Gastroesophageal sphincter (tissue), 4 donors: ENCODE results near the gene CYLC2. TPM values are rescaled to one million over a fixed set of nuclear protein-coding genes. Genes with fewer than 3 reads are reported as not detected.

Experiments used
- ATAC-seq: fragments of 150-250 bp; one replicate; pipeline ENCODE4 v1.9.1; 2016; ENCODE audit warnings: mild to moderate bottlenecking, moderate library complexity
- H3K27ac ChIP-seq, 4 donors: fragments of 200-600 bp; sonication (generic) in 3 of 4; 1 replicate in 3 of 4; 2 replicates in 1 of 4; pipeline ENCODE4 v1.5.1; 2016 to 2019
- H3K27me3 ChIP-seq: fragments of 200-600 bp; sonication (generic); one replicate; pipeline ENCODE4 v1.5.1; 2019
- H3K36me3 ChIP-seq, 2 donors: fragments of 200-600 bp; sonication (generic); one replicate each; pipeline ENCODE4 v1.5.1; 2019; ENCODE audit warnings: control low read depth in 1 of 2
- H3K4me1 ChIP-seq, 3 donors: fragments of 200-600 bp; sonication (generic); 1 replicate in 2 of 3; 2 replicates in 1 of 3; pipeline ENCODE4 v1.5.1; 2016 to 2019; ENCODE audit warnings: control low read depth in 2 of 3
- H3K4me3 ChIP-seq, 2 donors: fragments of 200-600 bp; sonication (generic); one replicate each; pipeline ENCODE4 v1.5.1; 2019; ENCODE audit warnings: mild to moderate bottlenecking in 1 of 2, moderate library complexity in 1 of 2
- H3K9me3 ChIP-seq, 3 donors: fragments of 200-600 bp; sonication (generic); one replicate each; pipeline ENCODE4 v1.5.1; 2017 to 2019; ENCODE audit warnings: control low read depth in 2 of 3
- CTCF ChIP-seq, 4 experiments: fragments of 200-600 bp in 2 of 4; fragments of 450-650 bp in 2 of 4; sonication (generic) in 1 of 4; IDR thresholded peaks; one replicate each; pipeline ENCODE4 v1.5.1; 2017 to 2019; ENCODE audit warnings: antibody characterized with exemption in 4 of 4, mild to moderate bottlenecking in 2 of 4, moderate library complexity in 2 of 4
- EP300 ChIP-seq: sonication (generic); formaldehyde crosslinking; IDR thresholded peaks from one replicate; pipeline ENCODE4 v1.6.1; 2017; ENCODE audit warnings: antibody characterized with exemption, mild to moderate bottlenecking
- POLR2A ChIP-seq, 2 donors: fragments of 450-650 bp; IDR thresholded peaks; one replicate each; pipeline ENCODE4 v1.6.1; 2017; ENCODE audit warnings: antibody characterized with exemption in 2 of 2, mild to moderate bottlenecking in 2 of 2, moderate library complexity in 1 of 2
- POLR2AphosphoS5 ChIP-seq: sonication (generic); formaldehyde crosslinking; IDR thresholded peaks from one replicate; pipeline ENCODE4 v1.6.1; 2017; ENCODE audit warnings: antibody characterized with exemption
- WGBS, 2 donors: methylation state at CpG; one replicate each; pipeline ENCODE4 v1.1.5; 2018; ENCODE audit warnings: low coverage in 1 of 2; 5-methylcytosine and 5-hydroxymethylcytosine counted together
- small RNA-seq, 4 donors: library from RNA; depleted of rRNA; stranded (forward); fragments of <200 nt; gene quantifications; one replicate each; pipeline ENCODE3, GENCODE V24; 2016
- total RNA-seq, 4 donors: library from RNA; depleted of rRNA; stranded (reverse); fragments of >200 nt; gene quantifications; one replicate each; pipeline ENCODE4 v1.1.0, GENCODE V29; 2016

Gene CYLC2
- total RNA-seq, 4 donors from 2014 or later = 0.27 TPM; not detected in 3

DNA sequence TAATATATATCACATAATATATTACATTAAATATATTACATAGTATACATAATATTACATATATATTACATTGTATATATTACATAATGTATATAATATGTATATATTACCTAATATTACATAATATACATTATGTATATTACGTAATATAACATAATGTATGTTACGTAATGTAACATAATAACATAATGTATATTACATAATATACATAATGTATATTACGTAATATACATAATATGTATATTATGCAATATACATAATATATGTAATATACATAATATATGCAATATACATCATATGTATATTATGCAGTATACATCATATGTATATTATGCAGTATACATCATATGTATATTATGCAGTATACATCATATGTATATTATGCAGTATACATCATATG lies 19.1 kb downstream of the CYLC2 start:
- Histone ChIP-seq H3K4me3 (no peak overlapping the region), H3K27me3 (no peaks in the 10 kb centered on the region), H3K9me3 (no peaks in the 10 kb centered on the region), H3K4me1 (no peaks in the 10 kb centered on the region), H3K36me3 (no peaks in the 10 kb centered on the region), H3K27ac (no peak overlapping the region)
- WGBS, 2 donors = 71 to 86% methylated on average over 1 to 2 of the region's 3 CpGs
- ATAC-seq = no peak
- TF ChIP-seq EP300 (no peak), POLR2AphosphoS5 (no peak), POLR2A (IDR thresholded peaks at IDR 0.05) (no peak), CTCF (IDR thresholded peaks at IDR 0.05) (no peak)

- Histone ChIP-seq H3K4me1 (no peaks in the 10 kb centered on the region), H3K27me3 (no peaks in the 10 kb centered on the region), H3K36me3 (no peaks in the 10 kb centered on the region), H3K9me3 (no peaks in the 10 kb centered on the region), H3K4me3 (no peak overlapping the region), H3K27ac (no peak overlapping the region)
- WGBS, 2 donors = 65 to 75% methylated on average over 2 of the region's 2 CpGs
- no peak for TF ChIP-seq EP300
- no peak for TF ChIP-seq CTCF (IDR thresholded peaks at IDR 0.05)
- no peak for TF ChIP-seq POLR2A (IDR thresholded peaks at IDR 0.05)
- TF ChIP-seq POLR2AphosphoS5 = no peak
- ATAC-seq = no peak
Measured at GRCh38 chr9:103025796-103026195, 30.7 kb downstream of the CYLC2 start.

GRCh38 chr9:103037508-103038477 lies 42.7 kb downstream of the CYLC2 start:
- no peak overlapping the region for H3K4me3 ChIP-seq
- no peak for ATAC-seq
- TF ChIP-seq EP300 (no peak), CTCF (IDR thresholded peaks at IDR 0.05) (no peak), POLR2A (IDR thresholded peaks at IDR 0.05) (no peak), POLR2AphosphoS5 (no peak)
- no peak overlapping the region for H3K27ac ChIP-seq
- H3K9me3 ChIP-seq = no peaks in the 10 kb centered on the region
- H3K4me1 ChIP-seq = no peaks in the 10 kb centered on the region
- no peaks in the 10 kb centered on the region for H3K27me3 ChIP-seq
- no peaks in the 10 kb centered on the region for H3K36me3 ChIP-seq
- WGBS, 2 donors = 78 to 86% methylated on average over 2 to 3 of the region's 4 CpGs

- WGBS, 2 donors = 61 to 73% methylated on average over 2 to 3 of the region's 3 CpGs
- ATAC-seq = no peak
- H3K4me3 ChIP-seq = no peak overlapping the region
- H3K4me1 ChIP-seq = no peaks in the 10 kb centered on the region
- TF ChIP-seq POLR2A (IDR thresholded peaks at IDR 0.05) (no peak), CTCF (IDR thresholded peaks at IDR 0.05) (no peak), EP300 (no peak), POLR2AphosphoS5 (no peak)
- H3K36me3 ChIP-seq = no peaks in the 10 kb centered on the region
- H3K9me3 ChIP-seq = no peaks in the 10 kb centered on the region
- H3K27me3 ChIP-seq = no peaks in the 10 kb centered on the region
- no peak overlapping the region for H3K27ac ChIP-seq
Measured at GRCh38 chr9:103041961-103042360, 46.8 kb downstream of the CYLC2 start.

Small RNA genes lying within 50 kb of the gene (small RNA-seq; reads per million reads assigned to genes)
- gene AL589823.1 = 0 reads per million in 4 donors
